GM18909 (cell line): ENCODE data around the gene CYP4A22.
A peak's percentile ranks its signal among the peaks of the same experiment; 100 is the strongest.
"Not testable (repeated sequence)": the region's sequence is repeated elsewhere in the genome, so short reads cannot be mapped to it uniquely, and the experiment has no call there.

Experiments used
- ATAC-seq: cut with Tn5 transposase; IDR thresholded peaks from one replicate; pipeline ENCODE4 v1.9.1; 2021; ENCODE audit warnings: mild to moderate bottlenecking; ENCODE audit not compliant: unreplicated experiment, poor library complexity

CYP4A22 gene

DNA sequence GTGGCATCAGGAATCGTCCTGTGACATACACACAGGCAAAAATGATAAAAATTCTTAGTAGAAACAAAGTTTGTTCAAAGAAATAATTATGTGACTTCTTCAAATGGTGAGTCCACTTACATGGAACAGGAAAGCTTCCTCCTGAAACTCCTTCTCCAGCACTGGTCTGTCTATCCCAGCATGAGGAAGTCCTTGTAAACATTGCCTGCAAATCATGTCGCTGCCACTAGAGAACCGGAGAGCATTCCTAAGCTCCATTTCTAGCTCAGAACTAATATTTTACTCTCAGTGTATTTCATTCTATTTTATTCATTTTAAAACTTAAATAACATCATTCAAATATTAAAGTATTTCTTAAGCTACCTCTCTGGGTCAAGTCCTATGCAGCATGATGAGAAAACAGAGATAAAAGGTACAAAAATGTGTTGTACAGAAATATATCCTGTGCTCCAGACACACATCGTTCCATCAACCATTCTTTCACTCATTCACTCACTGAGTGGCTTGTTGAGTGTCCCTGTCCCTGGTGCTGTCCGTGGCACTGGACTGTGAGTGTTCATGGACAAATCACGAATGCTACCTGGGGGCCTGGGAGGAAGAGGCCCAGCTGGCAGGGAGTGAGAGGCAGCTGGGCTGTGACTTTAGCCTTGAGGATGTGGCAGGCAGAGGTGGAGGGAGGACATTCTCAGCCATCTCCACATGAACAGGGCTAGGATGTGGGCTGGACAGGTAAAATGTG, 10.0 kb downstream of the CYP4A22 start:
- ATAC-seq, result no peak

DNA sequence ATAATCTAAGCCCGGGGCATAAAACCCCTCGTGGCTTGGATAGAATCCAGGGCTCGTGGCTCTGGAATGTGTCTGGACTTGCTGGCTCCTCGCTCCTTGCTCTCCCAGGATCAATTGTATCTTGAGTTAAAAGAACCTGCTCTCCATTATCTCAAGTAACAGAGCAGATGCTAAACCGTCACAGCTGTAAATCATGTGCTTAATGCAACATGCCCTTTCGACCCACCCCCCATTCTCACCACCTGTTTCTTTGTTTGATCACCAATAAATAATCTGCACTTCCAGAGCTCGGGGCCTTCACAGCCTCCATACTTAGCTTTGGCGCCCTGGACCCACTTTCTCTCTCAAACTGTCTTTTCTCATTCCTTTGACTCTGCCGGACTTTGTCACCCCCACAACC, 11.9 kb downstream of the CYP4A22 start:
- ATAC-seq, result not testable (repeated sequence)

- not testable (repeated sequence) for ATAC-seq
Observed at GRCh38 chr1:47156457-47156856, 19.2 kb downstream of the CYP4A22 start.

GRCh38 chr1:47157957-47158356, 20.7 kb downstream of the CYP4A22 start:
- ATAC-seq, result not testable (repeated sequence)

GRCh38 chr1:47160716-47161115, 23.5 kb downstream of the CYP4A22 start:
- no peak for ATAC-seq

GRCh38 chr1:47161298-47162040, 24.2 kb downstream of the CYP4A22 start:
- ATAC-seq, result no peak

GRCh38 chr1:47164552-47164951, 27.3 kb downstream of the CYP4A22 start:
- ATAC-seq, result no peak

- ATAC-seq, result no peak
Observed at GRCh38 chr1:47172782-47173181, 35.5 kb downstream of the CYP4A22 start.

- ATAC-seq, result no peak
Observed at GRCh38 chr1:47174656-47175020, 37.4 kb downstream of the CYP4A22 start.

DNA sequence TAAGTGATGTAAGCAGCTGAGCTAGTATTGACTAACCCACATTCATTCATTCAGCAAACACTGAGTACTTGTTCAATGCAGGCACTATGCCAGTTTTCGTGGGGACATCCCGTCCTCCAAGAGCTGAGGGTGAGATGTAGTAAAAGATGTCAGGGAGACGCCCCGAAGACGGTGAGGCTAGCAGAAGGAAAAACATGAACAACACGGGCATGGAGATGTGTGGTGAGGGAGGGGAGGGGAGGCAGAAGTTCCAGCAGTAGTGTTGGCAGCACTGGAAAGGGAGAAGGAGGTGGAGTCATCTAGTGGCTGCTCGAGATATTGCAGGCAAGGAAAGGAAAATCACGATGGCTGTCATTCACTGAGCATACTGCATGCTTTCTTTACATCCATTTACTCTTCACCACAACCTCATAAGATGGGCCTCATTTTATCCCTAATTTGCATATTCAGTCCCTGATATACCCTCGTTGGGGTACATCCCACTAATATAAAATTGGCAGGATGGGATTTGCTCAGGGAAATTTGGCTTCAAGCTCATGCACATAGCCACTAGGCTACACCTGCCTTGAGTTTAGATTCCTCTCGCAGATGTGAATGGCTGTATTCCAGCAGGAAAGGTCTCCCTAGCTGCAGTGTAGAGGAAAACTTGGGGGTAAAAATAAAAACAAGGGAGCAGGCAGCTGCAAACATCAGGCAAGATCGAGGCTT, 38.1 kb downstream of the CYP4A22 start:
- ATAC-seq, result peak; percentile 57

- no peak for ATAC-seq
Observed at GRCh38 chr1:47178020-47178419, 40.8 kb downstream of the CYP4A22 start.

GRCh38 chr1:47178654-47179016, 41.4 kb downstream of the CYP4A22 start:
- ATAC-seq, result no peak

DNA sequence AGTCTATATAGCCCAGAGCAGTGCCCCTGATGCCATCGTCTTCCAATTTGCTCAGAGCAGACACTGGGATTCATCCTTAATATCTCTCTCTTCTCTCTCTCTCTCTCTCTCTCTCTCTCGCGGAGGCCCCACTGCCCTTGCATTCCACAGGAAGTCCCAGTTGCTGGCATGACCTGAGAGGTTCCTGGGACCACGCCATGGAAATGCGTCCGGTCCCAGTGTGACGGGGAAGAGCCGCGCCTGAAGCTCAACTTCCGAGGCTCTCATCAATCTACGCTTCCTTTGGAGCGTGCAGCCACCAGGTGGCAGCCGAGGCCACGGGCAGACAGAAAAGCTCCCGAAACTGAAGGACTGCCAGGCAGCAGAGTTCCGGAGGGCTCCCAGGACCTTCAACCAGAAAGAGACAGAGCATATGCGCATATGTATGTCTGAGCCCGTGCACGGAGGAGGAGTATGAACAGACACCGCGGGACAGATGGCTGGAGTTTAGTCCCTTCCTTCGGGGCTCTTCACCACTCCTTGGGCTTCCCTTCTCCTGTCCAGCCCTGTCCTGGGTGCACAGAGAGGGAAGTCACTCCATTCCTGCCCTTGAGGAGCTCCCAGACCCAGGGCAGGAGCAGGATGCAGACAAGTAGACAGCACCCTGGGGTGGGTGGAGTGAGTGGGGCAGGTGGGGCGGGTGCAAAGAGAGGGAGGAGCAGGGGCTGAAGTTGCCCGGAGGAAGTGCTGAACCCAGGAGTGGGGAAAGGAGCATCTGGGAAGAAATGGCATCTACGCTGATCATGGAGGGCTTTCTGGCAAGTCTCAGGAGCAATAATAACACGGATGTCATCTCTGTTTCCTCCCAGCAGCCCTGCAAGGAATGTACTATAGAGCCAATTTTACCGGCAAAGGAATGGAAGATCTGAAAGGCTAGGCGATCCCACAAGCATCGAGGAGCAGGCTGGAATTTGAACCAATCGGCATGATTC, 42.1 kb downstream of the CYP4A22 start:
- peak; percentile 85 for ATAC-seq

GRCh38 chr1:47179988-47180563, 42.8 kb downstream of the CYP4A22 start:
- ATAC-seq, result no peak

DNA sequence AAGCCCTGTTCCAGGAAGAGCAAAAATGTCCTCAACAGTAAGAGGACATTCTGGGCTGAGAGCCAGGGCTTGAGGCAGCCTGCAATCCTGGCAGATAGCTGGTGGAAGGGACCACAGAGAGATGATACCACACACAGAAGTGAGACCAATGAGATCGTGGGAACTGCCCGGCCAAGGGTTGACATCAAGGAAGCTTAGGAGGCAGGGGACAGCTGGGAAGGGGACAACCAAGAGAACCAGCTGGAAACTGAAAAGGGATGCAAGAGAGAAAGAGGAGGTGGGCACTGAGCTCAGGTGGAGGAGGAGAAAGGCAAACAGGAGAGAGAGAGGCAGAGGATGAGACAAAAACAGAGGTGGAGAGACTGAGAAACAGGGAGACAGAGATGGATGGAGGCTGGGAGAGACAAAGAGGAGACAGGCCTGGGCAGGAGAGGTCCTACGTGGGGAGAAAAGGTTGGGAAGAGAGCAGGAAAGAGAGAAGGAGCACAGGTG, 43.4 kb downstream of the CYP4A22 start:
- ATAC-seq, result no peak

DNA sequence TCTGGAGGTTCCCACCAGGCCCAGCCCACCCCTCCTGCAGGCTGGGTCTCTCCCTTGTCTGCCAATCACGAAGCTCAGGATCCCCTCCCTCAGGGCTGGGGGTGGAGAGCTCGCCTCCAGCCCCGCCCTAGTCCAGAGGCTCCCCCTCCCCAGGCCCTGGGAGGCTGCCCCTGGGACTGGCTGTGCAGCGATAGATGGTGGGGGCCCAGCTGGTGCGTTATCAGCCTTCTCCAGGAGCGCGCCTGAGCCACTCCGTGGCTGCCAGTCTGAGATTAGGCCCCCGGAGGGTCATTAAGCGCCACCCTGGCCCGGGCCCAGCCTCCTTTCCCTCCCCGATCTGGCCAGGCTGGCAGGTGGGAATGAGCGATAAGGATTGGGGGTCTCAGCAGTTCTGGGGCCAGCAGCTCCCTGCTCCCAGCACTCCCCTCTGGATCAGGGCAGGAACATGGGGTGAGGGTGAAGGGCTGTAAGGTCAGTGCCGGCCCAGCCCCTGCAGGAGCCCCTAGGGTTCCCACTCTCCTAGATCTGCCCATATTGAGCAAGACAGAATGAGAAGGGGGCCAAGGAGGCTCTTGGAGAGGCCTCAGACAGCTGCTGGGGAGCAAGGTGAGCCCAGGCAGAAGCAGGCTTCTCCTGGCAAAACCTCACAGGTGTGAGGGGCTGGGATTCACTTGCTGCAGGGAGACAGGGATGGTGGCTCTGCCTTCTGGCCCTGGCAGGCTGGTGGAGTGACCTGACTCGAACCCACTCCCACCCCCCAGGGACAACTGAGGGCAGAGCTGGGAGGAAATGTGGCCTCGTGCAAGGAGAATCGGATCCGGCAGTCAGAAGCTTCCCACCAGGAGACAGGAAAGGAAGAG, 44.1 kb downstream of the CYP4A22 start:
- no peak for ATAC-seq

- no peak for ATAC-seq
Observed at GRCh38 chr1:47181955-47182675, 44.9 kb downstream of the CYP4A22 start.

- no peak for ATAC-seq
Observed at GRCh38 chr1:47182676-47183235, 45.5 kb downstream of the CYP4A22 start.
